22Rv1 (cell line): ENCODE measurements around the gene RNGTT.

Experiments
- CTCF ChIP-seq: fragments of 450-650 bp; IDR thresholded peaks from 2 replicates; pipeline ENCODE4 v1.5.1; 2017; ENCODE audit warnings: mild to moderate bottlenecking
- ZFX ChIP-seq: fragments of 450-650 bp; IDR thresholded peaks from 2 replicates; pipeline ENCODE4 v1.6.1; 2017; ENCODE audit warnings: antibody characterized with exemption, borderline replicate concordance

DNA sequence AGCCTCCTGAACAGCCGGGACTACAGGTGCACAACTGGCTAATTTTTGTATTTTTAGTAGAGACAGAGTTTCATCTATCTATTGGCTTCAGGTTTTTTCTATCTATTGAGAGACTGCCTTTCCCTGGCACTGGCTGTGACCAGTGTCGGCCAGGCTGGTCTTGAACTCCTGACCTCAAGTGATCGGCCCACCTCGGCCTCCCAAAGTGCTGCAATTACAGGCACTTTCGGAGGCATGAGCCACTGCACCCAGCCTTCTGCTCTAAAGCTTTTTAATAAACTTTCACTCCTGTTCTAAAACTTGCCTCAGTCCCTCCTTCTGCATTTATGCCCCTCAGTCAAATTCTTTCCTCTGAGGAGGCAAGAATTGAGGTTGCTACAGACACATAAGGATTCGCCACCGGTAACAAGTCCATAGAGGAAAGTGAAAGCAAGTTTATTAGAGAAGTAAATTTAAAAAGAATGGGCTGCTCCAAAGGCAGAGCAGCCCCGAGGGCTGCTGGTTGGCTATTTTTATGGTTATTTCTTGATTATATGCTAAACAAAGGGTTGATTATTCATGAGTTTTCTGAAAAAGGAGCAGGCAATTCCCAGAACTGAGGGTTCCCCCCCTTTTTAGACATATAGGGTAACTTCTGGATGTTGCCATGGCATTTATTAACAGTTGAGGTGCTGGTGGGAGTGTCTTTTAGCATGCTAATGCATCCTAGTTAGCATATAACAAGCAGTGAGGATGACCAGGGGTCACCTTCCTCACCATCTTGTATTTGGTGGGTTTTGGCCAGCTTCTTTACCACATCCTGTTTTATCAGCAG, 44.8 kb upstream of the RNGTT start:
- TF ChIP-seq CTCF (no peak), ZFX (no peak)
